ENCODE results near the gene PDAP1.
A peak's percentile ranks its signal among the peaks of the same experiment; 100 is the strongest.
"Not testable (repeated sequence)": the region's sequence is repeated elsewhere in the genome, so short reads cannot be mapped to it uniquely, and the experiment has no call there.

PDAP1 gene

GRCh38 chr7:99357701-99358490 lies 50.5 kb downstream of the PDAP1 start:
- Mint-ChIP-seq H3K27ac (no peak overlapping the region), H3K4me3 (no peak overlapping the region), H3K9me3 (no peaks in the 10 kb centered on the region)

GRCh38 chr7:99355098-99355497 lies 53.3 kb downstream of the PDAP1 start:
- H3K36me3 Mint-ChIP-seq (ENCODE audit: low read depth), result peaks cover 53% of the 10 kb centered on the region
- H3K27me3 Mint-ChIP-seq (ENCODE audit: low read depth, poor library complexity), result no peaks in the 10 kb centered on the region
- no peak overlapping the region for H3K4me3 Mint-ChIP-seq
- no peak overlapping the region for H3K27ac Mint-ChIP-seq
- H3K9me3 Mint-ChIP-seq, result no peaks in the 10 kb centered on the region
- H3K4me1 Mint-ChIP-seq, result no peaks in the 10 kb centered on the region
- DNase-seq, result no peak
- no peak for TF ChIP-seq CTCF (IDR thresholded peaks at IDR 0.05)

More at GRCh38 chr7:99357701-99358490, 50.5 kb downstream of the PDAP1 start:
- DNase-seq, result no peak
- Mint-ChIP-seq H3K27me3 (ENCODE audit: low read depth, poor library complexity) (no peaks in the 10 kb centered on the region), H3K4me1 (no peaks in the 10 kb centered on the region), H3K36me3 (ENCODE audit: low read depth) (peaks cover 41% of the 10 kb centered on the region)
- no peak for TF ChIP-seq CTCF (IDR thresholded peaks at IDR 0.05)

GRCh38 chr7:99352247-99352646 lies 56.1 kb downstream of the PDAP1 start:
- Mint-ChIP-seq H3K4me1 (no peaks in the 10 kb centered on the region), H3K4me3 (no peak overlapping the region), H3K27me3 (ENCODE audit: low read depth, poor library complexity) (no peaks in the 10 kb centered on the region), H3K36me3 (ENCODE audit: low read depth) (peaks cover 56% of the 10 kb centered on the region), H3K27ac (no peak overlapping the region), H3K9me3 (no peaks in the 10 kb centered on the region)
- no peak for TF ChIP-seq CTCF (IDR thresholded peaks at IDR 0.05)
- DNase-seq, result no peak

GRCh38 chr7:99350641-99351040 lies 57.8 kb downstream of the PDAP1 start:
- not testable (repeated sequence) for H3K4me1 Mint-ChIP-seq; DNase-seq; H3K4me3 Mint-ChIP-seq; H3K27me3 Mint-ChIP-seq (ENCODE audit: low read depth, poor library complexity); H3K9me3 Mint-ChIP-seq
- peak overlapping the region; percentile 47 for H3K27ac Mint-ChIP-seq
- peaks cover 48% of the 10 kb centered on the region for H3K36me3 Mint-ChIP-seq (ENCODE audit: low read depth)
